ENCODE results near the gene DDX10.

The DDX10 gene

GRCh38 chr11:108824545-108824944, 159.7 kb downstream of the DDX10 start:
- no peak for DNase-seq (ENCODE audit: low spot score)

GRCh38 chr11:108825381-108825780, 160.5 kb downstream of the DDX10 start:
- DNase-seq (ENCODE audit: low spot score): no peak

DNA sequence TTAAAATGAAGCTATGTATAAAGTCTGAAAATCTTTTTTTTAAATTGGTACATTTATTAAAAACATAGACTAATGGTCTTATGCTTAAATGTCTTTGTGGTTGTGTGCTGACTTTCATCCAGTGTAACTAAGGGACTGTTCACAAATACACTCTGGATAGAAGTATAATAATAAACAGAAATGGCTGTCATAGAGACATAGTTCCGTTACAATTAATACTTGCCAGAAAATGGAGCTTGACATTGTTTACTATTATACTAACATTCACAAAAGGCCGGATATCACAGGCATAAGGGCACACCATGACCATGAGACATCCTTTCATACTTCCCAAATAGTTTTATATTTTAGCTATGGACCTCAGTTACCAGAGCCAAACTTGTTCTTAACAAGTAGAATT, 161.3 kb downstream of the DDX10 start:
- no peak for DNase-seq (ENCODE audit: low spot score)

- no peak for DNase-seq (ENCODE audit: low spot score)
Measured at GRCh38 chr11:108835624-108836023, 170.8 kb downstream of the DDX10 start.

GRCh38 chr11:108836541-108836940, 171.7 kb downstream of the DDX10 start:
- DNase-seq (ENCODE audit: low spot score): no peak

- no peak for DNase-seq (ENCODE audit: low spot score)
Measured at GRCh38 chr11:108838102-108838791, 173.4 kb downstream of the DDX10 start.

- no peak for DNase-seq (ENCODE audit: low spot score)
Measured at GRCh38 chr11:108838792-108839105, 173.9 kb downstream of the DDX10 start.

DNA sequence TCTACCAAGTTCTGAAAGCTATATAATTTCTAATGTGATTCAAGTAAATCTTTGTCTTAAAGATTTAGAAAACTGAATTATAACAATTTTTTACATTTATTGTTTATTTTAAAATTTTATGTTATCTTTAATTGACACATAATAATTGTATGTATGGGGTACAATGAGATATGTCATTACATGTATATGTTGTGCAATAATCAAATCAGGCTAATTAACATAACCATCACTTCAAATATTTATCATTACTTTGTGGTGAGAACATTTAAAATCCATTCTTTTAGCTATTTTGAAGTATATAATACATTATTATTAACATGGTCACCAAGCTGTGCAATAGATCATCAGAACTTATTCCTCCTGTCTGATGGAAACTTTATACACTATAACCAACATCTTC, 181.1 kb downstream of the DDX10 start:
- no peak for DNase-seq (ENCODE audit: low spot score)

DNA sequence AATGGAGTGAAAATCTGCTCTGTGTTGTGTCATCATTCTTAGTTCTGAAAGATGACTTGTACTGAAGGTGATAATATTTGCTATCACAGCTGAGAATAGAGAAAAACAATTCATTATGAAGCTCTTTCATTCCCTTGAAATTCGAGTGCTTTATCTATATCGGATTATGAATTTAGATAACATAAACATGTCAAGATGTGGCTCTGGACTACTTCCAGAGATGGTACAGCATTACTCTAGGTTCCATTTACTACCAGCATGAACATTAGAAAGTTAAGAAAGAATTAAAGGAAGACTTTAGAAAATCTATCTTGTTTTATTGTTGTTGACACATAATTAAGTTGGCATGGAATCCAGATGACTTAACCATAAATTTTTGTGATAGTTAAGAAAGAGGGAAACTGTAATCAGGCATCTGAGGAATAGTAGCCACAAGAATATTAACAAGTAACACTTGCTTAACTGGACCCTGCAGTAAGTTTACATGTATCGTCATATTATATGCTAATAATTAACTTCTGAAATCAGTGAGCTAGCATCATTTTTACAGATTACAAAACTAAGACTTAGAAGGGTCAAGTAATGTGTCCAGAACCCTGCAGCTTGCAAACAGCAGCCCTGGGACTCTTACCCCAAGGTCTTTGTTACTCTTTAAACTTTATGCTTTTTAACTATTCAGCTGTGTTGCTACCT, 182.6 kb downstream of the DDX10 start:
- DNase-seq (ENCODE audit: low spot score): no peak

- DNase-seq (ENCODE audit: low spot score): no peak
Measured at GRCh38 chr11:108851781-108852180, 186.9 kb downstream of the DDX10 start.

GRCh38 chr11:108852701-108853100, 187.8 kb downstream of the DDX10 start:
- no peak for DNase-seq (ENCODE audit: low spot score)

DNA sequence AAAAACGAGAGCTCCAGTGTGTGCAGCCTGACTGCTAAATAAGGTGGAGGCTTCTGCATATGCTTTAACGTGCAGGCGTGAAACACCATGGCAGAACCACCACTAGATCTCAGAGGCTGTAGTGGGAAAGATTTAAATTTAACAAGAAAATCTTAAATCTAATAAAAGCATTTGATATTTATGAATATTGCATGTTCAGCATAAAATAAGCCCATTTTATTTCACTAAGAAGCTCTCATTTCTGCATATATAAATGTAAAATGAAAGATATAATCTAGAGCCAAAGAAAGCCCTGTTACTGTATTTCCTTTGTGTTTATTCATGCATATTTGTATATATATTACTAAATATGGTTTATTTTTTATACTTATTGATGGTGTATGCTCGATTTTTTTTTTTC, 188.3 kb downstream of the DDX10 start:
- DNase-seq (ENCODE audit: low spot score): no peak

GRCh38 chr11:108853864-108854263, 189.0 kb downstream of the DDX10 start:
- no peak for DNase-seq (ENCODE audit: low spot score)

DNA sequence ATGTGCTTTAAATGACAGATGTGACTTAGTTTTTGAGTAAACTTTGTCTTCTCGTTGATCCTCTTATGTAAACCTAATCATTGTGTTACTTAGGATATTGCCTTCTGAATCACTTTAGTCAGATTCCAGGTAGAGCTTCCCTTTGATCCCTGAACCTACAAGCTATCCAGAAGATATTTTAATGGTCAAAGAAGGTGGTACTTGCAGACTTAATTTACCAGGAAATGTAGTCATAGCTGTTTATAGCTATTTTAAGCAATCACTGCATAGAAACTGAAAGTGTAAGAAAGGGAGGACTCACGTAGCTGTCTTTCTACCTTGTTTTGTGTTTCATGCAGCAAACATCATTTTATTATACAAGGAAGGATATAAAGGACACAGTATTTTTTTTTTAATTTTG, 189.5 kb downstream of the DDX10 start:
- DNase-seq (ENCODE audit: low spot score): no peak

DNA sequence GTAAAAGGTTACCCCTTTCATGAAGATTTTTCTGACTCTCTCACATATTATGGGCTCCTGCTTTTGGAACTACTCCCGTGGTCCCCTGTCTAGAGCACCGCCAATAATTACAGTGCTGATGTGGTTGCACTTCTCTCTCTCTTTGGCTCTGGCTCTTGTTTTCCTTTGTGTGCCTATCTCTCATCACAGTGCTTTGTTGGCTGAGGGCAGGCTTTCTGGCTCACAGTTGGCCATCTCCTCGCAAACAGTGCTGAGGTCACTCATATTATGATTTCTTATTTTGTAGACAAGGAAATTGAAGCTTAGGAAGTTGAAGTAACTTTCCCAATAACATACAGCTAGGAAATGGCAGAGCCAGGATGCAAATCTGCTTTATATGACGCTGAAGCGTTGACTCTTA, 192.5 kb downstream of the DDX10 start:
- no peak for DNase-seq (ENCODE audit: low spot score)

DNA sequence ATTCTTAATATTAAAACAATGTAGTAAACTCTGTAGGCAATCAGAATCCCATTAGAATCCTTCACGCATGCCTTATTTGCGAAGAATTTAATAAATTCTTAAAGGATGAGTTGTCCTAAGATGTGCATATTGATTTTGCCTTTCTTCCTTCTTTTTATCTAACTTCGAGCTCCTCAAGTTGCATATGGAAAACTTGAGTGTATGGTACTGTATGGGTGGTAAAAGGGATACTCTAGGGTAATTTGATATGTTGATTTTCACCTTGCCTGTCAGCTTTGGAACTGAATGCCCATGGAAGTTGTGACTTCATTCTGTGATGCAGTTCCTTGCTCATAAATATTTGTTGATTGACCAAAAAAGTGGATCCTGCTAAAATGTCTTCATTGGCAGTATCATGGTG, 193.8 kb downstream of the DDX10 start:
- DNase-seq (ENCODE audit: low spot score): no peak

- DNase-seq (ENCODE audit: low spot score): no peak
Measured at GRCh38 chr11:108859510-108859909, 194.6 kb downstream of the DDX10 start.

DNA sequence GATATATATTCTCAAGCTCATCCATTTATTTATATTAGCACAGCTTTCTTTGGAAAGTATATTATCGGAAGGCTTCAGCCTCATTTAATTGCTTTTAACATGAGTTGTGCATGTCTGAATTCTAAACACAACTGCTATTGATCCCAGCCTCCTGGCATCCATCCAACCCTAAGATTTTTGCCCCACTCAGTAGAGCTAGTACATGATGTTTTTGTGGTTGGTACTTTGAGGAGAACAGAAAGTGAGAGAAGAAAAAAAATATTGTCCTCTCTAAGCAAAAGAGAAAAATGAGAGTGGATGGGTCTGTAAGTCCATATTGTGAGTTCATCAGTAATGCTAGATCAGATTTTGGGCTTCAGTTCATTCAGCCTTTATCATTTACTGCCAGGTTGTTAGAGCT, 198.7 kb downstream of the DDX10 start:
- no peak for DNase-seq (ENCODE audit: low spot score)

GRCh38 chr11:108865406-108865805, 200.5 kb downstream of the DDX10 start:
- DNase-seq (ENCODE audit: low spot score): no peak

- no peak for DNase-seq (ENCODE audit: low spot score)
Measured at GRCh38 chr11:108866781-108867180, 201.9 kb downstream of the DDX10 start.

DNA sequence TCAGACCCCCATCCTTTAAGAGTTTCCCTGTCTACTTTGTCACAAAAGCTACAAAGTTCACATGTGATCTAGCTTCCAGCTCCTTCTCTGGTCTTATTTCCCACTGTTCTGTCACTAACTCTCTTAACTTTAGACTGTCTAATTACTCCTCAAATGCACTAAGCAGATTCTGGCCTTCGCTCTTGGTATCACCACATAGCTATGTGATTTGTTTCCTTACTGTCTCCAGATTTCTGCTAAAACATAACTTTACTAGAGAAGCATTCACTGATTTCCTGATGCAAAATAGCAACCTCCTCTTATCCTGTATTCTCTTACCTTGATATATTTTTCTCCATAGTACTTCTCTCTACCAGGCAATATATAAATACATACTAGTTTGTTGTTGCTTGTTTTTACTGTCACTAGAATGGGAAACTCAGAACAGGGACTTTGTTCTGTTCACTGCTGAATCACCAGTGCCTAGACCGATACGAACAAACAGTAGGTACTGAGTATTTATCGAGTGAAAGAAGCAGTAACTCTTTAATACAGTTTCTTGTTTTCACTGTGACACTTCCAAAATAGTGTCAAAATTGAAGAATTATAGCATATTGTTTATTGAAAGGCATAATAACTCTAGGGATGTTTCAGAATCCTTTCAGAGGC, 205.6 kb downstream of the DDX10 start:
- DNase-seq (ENCODE audit: low spot score): no peak

GRCh38 chr11:108871152-108871551, 206.3 kb downstream of the DDX10 start:
- DNase-seq (ENCODE audit: low spot score): no peak

DNA sequence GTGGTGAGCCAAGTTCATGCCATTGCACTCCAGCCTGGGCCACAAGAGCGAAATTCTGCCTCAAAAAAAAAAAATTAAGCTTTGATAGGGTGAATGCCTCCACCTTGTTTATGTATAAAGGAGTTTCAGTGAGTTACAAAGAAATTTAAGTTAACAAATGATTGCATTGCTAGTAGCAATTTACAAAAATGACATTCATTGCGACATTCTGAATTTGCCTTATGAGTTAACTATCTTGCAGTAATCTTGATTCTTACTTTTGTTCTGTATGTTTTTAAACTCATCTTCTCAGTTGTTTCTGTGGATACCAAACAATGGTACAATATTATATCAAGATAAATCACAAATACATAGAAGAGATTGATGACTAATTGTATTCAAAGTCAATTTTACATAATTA, 207.0 kb downstream of the DDX10 start:
- no peak for DNase-seq (ENCODE audit: low spot score)

Measured in hepatic stellate cell (primary cell).